GM10266 (cell line): Measurements from ENCODE around the gene ZBTB43.
A peak's percentile ranks its signal among the peaks of the same experiment; 100 is the strongest.
"Not testable (repeated sequence)": the region's sequence is repeated elsewhere in the genome, so short reads cannot be mapped to it uniquely, and the experiment has no call there.

Experiments used
- DNase-seq: peaks from one replicate; pipeline ENCODE4 v3.0.0; 2012; ENCODE audit errors: extremely low spot score
- CTCF ChIP-seq: IDR thresholded peaks from 2 replicates; pipeline ENCODE4 v1.5.1; 2012; ENCODE audit warnings: mild to moderate bottlenecking, low read depth; ENCODE audit not compliant: control insufficient read depth, insufficient read depth; ENCODE audit errors: missing control alignments

The ZBTB43 gene

GRCh38 chr9:126763130-126763764 lies 41.6 kb upstream of the ZBTB43 start:
- no peak for TF ChIP-seq CTCF

GRCh38 chr9:126773004-126773607 lies 31.7 kb upstream of the ZBTB43 start:
- DNase-seq: no peak
- peak; percentile 10 for TF ChIP-seq CTCF

More at GRCh38 chr9:126763130-126763764, 41.6 kb upstream of the ZBTB43 start:
- DNase-seq: no peak

GRCh38 chr9:126775926-126776325 lies 28.9 kb upstream of the ZBTB43 start:
- no peak for DNase-seq
- TF ChIP-seq CTCF: no peak

- DNase-seq: no peak
- TF ChIP-seq CTCF: peak; percentile 27
Observed at GRCh38 chr9:126777733-126778132, 27.1 kb upstream of the ZBTB43 start.

- no peak for TF ChIP-seq CTCF
- DNase-seq: no peak
Observed at GRCh38 chr9:126778141-126778540, 26.7 kb upstream of the ZBTB43 start.

- not testable (repeated sequence) for DNase-seq
Observed at GRCh38 chr9:126778696-126779095, 26.1 kb upstream of the ZBTB43 start.

- DNase-seq: peak; percentile 74
Observed at GRCh38 chr9:126781186-126782052, 23.4 kb upstream of the ZBTB43 start.

More at GRCh38 chr9:126781186-126782052, 23.4 kb upstream of the ZBTB43 start:
- TF ChIP-seq CTCF: peak; percentile 91
